RWPE2 (cell line): ENCODE measurements around the gene ALDH1L1.

ENCODE experiments used
- ATAC-seq: fragments of 200-7000 bp; cut with Tn5 transposase; 3 replicates; pipeline ENCODE4 v1.9.1; 2021; ENCODE audit warnings: low read depth
- DNase-seq: peaks from one replicate; pipeline ENCODE4 v3.0.0-alpha.2; 2020; ENCODE audit warnings: low spot score
- H3K27ac ChIP-seq: fragments of 450-650 bp; 2 replicates; pipeline ENCODE4 v1.5.1; 2017; ENCODE audit warnings: mild to moderate bottlenecking; ENCODE audit not compliant: poor library complexity, severe bottlenecking
- H3K27me3 ChIP-seq: fragments of 250-450 bp; sonication (Bioruptor Pico); 2 replicates; pipeline ENCODE4 v1.5.1; 2021; ENCODE audit warnings: mild to moderate bottlenecking, moderate library complexity; ENCODE audit not compliant: insufficient read depth, poor library complexity, severe bottlenecking
- H3K36me3 ChIP-seq: fragments of 250-450 bp; sonication (Bioruptor Pico); 2 replicates; pipeline ENCODE4 v1.5.1; 2020; ENCODE audit warnings: low read depth, mild to moderate bottlenecking, moderate library complexity
- H3K4me1 ChIP-seq: fragments of 250-450 bp; sonication (Bioruptor Pico); 2 replicates; pipeline ENCODE4 v1.5.1; 2021; ENCODE audit warnings: mild to moderate bottlenecking, moderate library complexity; ENCODE audit not compliant: insufficient read depth, poor library complexity, severe bottlenecking
- H3K4me3 ChIP-seq: fragments of 250-450 bp; sonication (Bioruptor Pico); 2 replicates; pipeline ENCODE4 v1.5.1; 2021; ENCODE audit warnings: mild to moderate bottlenecking, moderate library complexity; ENCODE audit not compliant: severe bottlenecking
- H3K9me3 ChIP-seq: fragments of 250-450 bp; sonication (Bioruptor Pico); 2 replicates; pipeline ENCODE4 v1.5.1; 2021; ENCODE audit warnings: mild to moderate bottlenecking, moderate library complexity; ENCODE audit not compliant: severe bottlenecking
- CTCF ChIP-seq: fragments of 450-650 bp; IDR thresholded peaks from one replicate; pipeline ENCODE4 v1.5.1; 2017; ENCODE audit warnings: mild to moderate bottlenecking, moderate library complexity; ENCODE audit not compliant: poor library complexity, severe bottlenecking

ALDH1L1 gene

DNA sequence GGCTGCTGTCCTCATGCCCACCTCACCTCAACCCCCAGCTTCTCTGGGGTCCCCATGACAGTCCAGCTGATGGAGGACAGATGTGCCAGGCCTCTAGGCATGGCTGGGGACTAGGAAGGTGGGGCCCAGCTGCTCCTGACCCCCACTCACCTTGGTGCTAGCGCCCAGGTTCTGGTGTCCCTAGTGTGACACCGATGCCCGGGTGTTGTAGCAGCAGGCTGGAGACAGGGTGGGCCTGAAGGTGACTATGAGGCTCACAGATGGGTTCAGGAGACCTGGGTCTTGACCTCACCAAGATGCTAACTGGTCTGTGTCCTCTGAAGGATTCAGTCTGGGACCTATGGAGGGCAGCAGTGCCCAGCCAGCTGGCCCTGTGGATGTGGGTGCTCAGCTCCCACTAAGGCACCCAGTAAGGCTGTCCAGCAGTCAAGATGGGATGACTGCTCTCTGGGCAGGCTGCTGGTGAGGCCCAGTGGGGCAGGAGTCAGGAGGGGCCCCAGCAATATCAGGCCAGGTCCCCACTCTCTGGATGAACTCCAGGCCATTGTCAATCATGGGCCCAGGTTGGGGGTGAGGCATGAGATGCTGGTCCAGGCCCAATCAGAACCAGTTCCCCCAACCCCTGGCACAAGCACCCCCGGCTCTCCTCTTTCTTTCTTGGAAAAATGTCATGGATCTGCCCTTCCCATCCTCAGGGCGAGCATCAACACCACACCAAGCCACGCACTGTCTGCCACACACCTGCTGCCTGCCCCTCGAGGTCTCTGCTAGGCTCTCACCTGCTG, 33.0 kb downstream of the ALDH1L1 start:
- no peak overlapping the region for H3K4me3 ChIP-seq
- TF ChIP-seq CTCF = no peak
- H3K36me3 ChIP-seq = no peaks in the 10 kb centered on the region
- no peaks in the 10 kb centered on the region for H3K4me1 ChIP-seq
- no peak overlapping the region for H3K27ac ChIP-seq
- ATAC-seq (no peak), DNase-seq (no peak)
- H3K9me3 ChIP-seq = no peaks in the 10 kb centered on the region
- H3K27me3 ChIP-seq = peaks cover 4% of the 10 kb centered on the region

DNA sequence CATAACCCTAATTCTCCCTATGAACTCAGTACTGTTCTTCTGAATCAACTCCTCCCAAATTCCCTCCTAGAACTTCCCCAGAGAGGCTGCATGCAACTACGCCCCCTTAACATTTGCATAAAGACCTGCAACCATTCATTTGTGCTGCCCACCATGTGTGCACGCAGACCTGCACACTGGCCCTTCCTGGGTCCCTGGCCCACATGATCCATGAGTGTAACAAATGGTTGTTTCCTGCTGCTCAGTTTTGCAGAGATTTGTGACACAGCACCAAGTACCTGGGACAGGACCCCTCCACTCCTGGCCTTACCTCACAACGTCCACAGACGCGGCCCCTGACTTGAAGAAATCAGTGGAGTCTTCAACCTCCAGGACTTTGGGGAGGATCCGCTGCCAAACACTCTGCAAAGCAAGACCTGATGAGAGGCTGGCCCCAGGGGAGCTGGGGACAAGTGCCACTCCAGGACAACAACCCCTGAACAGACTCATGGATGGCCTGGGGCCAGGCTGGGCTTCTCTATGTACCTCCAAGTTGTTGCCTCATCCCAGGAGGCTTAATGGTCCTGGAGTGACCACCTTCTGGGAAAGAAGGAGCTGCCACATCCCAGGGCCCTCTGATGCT, 33.8 kb downstream of the ALDH1L1 start:
- Histone ChIP-seq H3K9me3 (no peaks in the 10 kb centered on the region), H3K36me3 (no peaks in the 10 kb centered on the region), H3K4me1 (no peaks in the 10 kb centered on the region), H3K27ac (no peak overlapping the region), H3K27me3 (peaks cover 4% of the 10 kb centered on the region), H3K4me3 (no peak overlapping the region)
- no peak for TF ChIP-seq CTCF
- DNase-seq = no peak
- no peak for ATAC-seq

DNA sequence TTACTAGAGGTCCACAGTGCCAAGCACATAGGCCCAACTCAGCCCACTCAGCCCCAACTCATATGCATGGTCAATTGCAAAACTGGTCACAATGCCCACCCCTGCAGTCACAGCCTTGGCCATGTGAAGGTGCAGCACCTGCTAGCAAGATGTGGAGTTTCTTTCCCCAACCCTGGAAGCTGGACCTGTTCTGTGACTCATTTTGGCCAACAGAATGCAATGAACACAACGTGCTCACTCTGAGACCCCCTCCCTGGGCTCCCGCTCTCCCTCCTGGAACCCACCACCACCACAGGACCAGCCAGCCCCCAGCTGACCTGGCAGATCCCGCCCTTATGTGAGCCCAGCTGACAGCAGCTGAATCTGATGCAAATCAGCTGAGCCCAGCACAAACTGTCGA, 34.4 kb downstream of the ALDH1L1 start:
- Histone ChIP-seq H3K27me3 (peaks cover 4% of the 10 kb centered on the region), H3K4me3 (no peak overlapping the region), H3K4me1 (no peaks in the 10 kb centered on the region), H3K36me3 (no peaks in the 10 kb centered on the region), H3K27ac (no peak overlapping the region), H3K9me3 (no peaks in the 10 kb centered on the region)
- DNase-seq = no peak
- no peak for TF ChIP-seq CTCF
- ATAC-seq = no peak

GRCh38 chr3:126142652-126143051, 37.7 kb downstream of the ALDH1L1 start:
- Histone ChIP-seq H3K4me1 (no peaks in the 10 kb centered on the region), H3K27ac (no peak overlapping the region), H3K9me3 (no peaks in the 10 kb centered on the region), H3K4me3 (no peak overlapping the region), H3K27me3 (peaks cover 21% of the 10 kb centered on the region), H3K36me3 (no peaks in the 10 kb centered on the region)
- ATAC-seq = no peak
- no peak for DNase-seq
- no peak for TF ChIP-seq CTCF

DNA sequence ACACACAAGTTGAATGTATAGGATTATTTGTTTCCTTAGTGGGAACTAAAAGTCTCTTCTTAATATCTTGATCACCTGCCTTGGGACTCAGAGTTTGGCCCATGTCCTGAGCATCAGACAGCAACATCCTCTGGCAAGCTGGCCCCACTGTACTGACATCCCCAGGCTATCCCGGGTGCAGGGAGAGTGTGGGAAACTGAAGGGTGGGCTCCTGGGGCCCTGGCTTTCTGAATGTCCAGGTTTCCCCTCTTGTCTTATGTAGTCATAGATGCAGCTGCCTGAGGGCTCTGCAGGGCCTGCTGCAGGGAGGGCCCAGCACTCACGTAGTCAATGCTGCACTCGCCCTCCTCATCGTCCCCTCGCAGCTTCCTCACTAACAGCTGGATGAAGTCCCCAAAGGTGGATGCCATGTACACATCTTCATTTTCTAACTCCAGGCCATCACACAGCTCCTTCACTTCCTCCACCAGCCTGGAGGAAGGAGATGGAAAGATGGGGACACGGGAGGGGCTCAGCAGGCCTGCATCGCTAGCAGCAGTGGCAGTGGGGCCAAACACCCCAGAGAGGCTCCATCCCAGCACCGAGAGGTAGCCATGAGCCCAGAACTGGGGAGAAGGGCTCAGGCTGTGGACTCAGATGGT, 42.8 kb downstream of the ALDH1L1 start:
- Histone ChIP-seq H3K36me3 (no peaks in the 10 kb centered on the region), H3K4me3 (no peak overlapping the region), H3K27me3 (peaks cover 18% of the 10 kb centered on the region), H3K9me3 (no peaks in the 10 kb centered on the region), H3K27ac (no peak overlapping the region), H3K4me1 (no peaks in the 10 kb centered on the region)
- DNase-seq = no peak
- no peak for TF ChIP-seq CTCF
- ATAC-seq = no peak
